GM18858 (cell line): ENCODE results near the gene RSRC1.
"Not testable (repeated sequence)": the region's sequence is repeated elsewhere in the genome, so short reads cannot be mapped to it uniquely, and the experiment has no call there.

Experiments
- ATAC-seq: cut with Tn5 transposase; IDR thresholded peaks from one replicate; pipeline ENCODE4 v1.9.1; 2021; ENCODE audit not compliant: unreplicated experiment

Gene RSRC1

GRCh38 chr3:158220575-158220974, 110.7 kb downstream of the RSRC1 start:
- no peak for ATAC-seq

DNA sequence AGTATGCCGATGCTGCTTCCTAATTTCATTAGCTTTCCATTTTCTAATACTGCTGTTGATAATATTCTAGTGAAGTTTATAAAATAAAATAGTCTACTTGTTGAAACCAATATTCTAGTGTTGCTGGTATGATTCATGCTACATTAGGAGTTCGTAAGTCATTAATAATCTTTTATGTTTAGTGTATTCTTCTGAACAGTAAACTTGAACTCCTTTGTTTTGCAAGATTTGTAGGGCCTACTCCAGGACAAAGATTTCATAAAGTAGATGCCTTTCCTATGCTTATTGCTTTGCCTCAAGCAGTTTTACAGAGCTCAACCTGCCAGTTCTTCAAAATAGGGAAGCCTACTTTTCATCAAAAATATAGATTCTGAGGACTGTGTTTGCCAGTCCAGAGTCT, 111.5 kb downstream of the RSRC1 start:
- no peak for ATAC-seq

DNA sequence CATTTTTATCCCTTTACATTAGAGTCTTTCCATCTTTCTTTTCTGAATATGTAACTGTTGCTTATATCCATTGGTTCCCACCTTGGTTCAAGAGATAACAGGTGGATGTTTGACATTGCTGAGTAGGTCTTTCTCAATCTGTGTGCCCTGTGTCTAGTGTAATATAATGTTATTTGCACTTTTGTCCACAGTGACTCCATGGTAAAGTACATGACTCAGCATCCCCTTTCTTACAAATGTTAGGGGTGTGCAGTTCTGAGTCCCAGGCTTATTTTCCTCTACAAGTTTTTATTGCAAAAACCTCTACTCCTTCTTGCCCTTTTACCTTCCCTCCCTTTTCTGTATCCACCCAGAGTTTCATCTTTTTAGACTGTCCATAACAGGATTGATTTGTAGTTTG, 116.5 kb downstream of the RSRC1 start:
- no peak for ATAC-seq

DNA sequence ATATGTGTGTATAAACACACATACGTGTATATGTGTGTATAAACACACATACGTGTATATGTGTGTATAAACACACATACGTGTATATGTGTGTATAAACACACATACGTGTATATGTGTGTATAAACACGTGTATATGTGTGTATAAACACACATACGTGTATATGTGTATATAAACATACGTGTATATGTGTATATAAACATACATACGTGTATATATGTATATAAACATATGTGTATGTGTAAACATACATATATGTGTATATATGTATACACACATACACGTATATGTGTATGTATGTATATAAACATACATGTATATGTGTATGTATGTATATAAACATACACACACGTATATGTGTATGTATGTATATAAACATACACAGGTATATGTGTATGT, 119.1 kb downstream of the RSRC1 start:
- ATAC-seq: not testable (repeated sequence)

GRCh38 chr3:158233791-158234190, 123.9 kb downstream of the RSRC1 start:
- ATAC-seq: no peak

DNA sequence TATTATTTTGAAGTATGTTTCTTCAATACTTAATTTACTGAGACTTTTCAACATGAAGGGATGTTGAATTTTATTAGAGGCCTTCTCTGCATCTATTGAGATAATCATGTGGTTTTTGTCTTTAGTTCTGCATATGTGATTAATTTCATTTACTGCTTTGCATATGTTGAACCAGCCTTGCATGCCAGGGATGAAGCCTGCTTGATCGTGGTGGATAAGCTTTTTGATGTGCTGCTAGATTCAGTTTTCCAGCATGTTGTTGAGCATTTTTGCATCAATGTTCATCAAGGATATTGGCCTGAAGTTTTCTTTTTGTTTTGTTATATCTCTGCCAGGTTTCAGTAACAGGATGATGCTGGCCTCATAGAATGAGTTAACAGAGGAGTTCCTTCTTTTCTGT, 134.4 kb downstream of the RSRC1 start:
- ATAC-seq: no peak

- no peak for ATAC-seq
Measured at GRCh38 chr3:158247288-158247687, 137.4 kb downstream of the RSRC1 start.

DNA sequence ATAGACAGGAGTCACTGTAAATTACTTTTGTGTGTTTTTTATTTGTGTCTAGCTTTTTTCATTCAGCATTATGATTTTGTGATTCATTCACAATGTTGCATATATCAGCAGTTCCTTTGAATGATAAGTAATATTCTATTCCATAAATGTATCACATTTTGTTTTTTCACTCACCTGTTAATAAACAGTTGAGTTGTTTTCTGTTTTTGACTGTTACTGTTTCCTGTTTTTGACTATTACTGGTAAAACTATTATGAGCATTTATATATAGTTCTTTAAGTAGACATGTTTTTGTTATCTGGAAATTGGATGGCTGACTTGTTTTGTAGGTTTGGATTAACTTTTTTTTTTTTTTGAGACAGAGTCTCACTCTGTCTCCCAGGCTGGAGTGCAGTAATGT, 138.4 kb downstream of the RSRC1 start:
- no peak for ATAC-seq

DNA sequence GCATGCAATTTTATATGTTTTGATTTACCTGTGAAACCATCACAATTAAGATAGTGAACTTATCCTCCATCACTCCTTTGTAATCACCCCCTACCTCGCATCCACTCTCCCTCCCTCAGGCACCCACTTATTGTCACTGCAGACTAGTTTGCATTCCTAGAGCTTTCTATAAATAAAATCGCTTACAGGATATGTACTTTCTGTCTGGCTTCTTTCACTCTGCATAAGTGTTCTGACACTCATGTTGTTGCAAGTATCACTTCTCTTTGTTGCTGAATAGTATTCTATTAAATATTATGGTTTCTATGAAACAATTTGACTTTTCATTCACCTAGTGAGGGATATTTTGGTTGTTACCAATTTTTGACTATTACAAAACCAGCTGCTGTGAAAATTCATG, 139.3 kb downstream of the RSRC1 start:
- peak; percentile 77 for ATAC-seq

- ATAC-seq: no peak
Measured at GRCh38 chr3:158258619-158259018, 148.7 kb downstream of the RSRC1 start.

DNA sequence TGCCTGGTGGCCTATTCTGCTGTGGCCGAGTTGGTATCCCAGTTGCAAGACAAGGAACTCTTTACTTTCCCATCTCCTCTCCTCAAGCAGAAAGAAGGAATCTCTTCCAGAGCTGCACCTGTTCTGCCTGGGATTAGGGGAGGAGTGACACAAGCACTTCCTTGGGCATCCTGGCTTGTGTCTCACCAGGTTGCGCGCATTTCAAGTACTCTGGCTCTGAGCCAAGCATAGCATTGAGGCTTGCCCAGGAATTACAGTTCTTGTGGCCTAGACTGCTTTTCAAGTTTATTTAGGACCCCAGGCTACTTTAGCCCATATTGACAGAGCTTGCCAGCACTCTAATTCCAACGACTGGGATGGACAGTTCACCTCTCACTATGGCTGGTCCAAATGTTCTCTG, 150.5 kb downstream of the RSRC1 start:
- ATAC-seq: no peak

DNA sequence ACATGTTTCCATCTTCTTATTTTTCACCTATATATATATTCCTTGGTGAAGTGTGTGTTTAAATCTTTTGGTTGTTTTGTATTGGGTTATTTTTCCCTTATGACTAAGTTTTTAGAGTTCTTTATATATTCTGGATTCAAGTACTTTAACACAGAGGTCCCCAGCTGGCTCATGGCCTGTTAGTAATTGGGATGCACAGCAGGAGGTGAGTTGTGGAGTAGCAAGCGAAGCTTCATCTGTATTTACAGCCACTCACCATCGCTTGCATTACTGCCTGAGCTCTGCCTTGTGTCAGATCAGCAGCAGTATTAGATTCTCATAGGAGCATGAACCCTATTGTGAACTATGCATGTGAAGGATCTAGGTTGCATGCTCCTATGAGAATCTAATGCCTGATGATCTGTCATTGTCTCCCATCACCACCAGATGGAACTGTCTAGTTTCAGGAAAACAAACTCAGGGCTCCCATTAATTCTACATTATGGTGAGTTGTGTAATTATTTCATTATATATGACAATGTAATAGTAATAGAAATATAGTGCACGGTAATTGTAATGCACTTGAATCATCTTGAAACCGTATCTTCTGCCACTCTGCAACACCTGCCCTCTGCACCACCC, 151.6 kb downstream of the RSRC1 start:
- no peak for ATAC-seq

- no peak for ATAC-seq
Measured at GRCh38 chr3:158264894-158265293, 155.0 kb downstream of the RSRC1 start.

GRCh38 chr3:158267015-158267414, 157.1 kb downstream of the RSRC1 start:
- no peak for ATAC-seq

- no peak for ATAC-seq
Measured at GRCh38 chr3:158269942-158270341, 160.1 kb downstream of the RSRC1 start.

DNA sequence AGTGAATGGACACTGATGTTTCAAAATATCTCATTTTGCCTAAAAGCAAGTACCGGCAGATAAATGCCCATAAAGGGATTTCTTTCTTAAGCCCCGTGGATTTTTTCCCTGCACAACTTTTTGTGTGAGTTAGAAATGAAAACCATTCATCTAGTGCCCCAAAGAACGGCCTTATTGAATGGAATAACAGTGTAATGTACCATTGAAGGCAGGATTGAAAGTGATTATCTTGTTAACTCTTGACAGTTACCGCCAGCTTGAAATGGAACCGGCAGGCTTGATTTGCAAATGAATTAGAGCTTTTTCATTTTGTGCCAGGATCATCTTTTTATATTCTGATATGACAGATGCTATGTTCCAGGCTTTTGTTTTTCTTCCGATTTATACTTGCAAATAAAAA, 162.2 kb downstream of the RSRC1 start:
- ATAC-seq: no peak

- no peak for ATAC-seq
Measured at GRCh38 chr3:158273656-158274055, 163.8 kb downstream of the RSRC1 start.

DNA sequence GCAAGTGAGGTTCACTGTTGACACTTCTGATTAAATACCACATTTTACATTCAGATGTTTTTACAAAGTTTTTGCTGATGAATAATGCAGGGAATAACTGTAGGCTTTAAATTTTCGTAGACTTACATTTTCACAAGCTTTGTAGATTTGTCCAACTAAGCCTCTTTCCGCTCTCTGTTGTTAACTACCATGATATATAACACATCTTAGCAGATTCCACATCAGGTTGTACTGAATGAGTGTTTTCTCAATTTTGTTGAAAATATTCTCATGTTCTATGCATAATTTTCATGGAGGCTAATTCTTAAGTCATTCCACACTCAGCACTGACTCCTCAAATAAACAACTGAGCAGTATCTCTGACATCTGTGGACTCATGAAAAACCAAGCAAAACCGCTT, 168.3 kb downstream of the RSRC1 start:
- ATAC-seq: no peak

DNA sequence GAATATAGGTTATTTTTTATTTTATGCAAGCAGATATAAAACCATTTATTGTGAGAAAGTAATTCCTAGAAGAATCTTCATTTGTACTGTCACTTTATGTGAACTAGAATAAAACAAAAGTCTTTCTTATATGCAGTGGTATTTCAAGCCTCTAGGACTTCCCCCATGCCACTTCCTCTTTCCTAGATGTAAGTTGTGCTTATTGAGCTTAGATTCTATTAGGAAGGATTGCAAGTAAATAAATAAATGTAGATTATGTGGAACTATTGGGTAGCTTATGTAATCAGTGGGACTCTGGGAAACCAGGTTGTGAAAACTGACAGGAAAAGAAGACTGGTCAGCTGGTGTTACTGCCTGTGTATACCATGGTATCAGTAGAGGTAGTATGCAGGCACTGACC, 169.7 kb downstream of the RSRC1 start:
- no peak for ATAC-seq

GRCh38 chr3:158295771-158296170, 185.9 kb downstream of the RSRC1 start:
- no peak for ATAC-seq

- ATAC-seq: no peak
Measured at GRCh38 chr3:158297940-158298339, 188.1 kb downstream of the RSRC1 start.

DNA sequence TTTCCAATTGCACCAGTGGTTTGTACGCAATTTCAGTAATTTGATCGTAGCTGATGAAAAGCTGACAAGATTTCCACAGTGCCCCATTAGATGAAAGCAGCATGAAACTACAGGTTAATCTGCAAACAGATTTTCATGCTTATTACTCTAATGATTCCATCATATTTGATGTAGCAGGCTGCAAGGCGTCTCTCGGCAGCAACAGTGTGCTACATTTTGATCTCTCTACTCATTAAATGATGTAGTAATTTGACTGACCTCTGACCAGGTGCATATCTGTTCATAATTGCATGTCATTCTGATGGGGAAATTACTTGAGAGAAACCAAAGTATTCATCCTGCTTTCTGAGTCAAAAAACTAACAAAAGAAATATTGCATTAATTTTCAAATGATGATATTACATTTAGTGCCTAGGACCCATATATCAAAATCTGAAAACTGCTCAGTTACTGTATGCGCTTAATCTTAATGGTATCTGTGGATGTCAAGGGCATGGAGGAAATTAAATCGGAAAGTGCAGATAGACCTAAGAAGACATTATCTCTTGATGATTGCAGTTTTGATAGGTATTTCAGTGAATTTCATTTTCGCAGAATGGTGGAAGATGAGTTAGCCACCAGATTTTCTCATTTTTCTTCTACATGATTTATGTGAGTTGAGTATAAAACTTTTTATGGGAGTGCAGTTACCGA, 198.5 kb downstream of the RSRC1 start:
- no peak for ATAC-seq

GRCh38 chr3:158312560-158313141, 202.8 kb downstream of the RSRC1 start:
- ATAC-seq: no peak
